HAP-1 (cell line): ENCODE results near the gene TNP1.

Source experiments
- DNase-seq, 2 experiments: peaks; one replicate each; pipeline ENCODE4 v3.0.0-alpha.2; 2016 to 2020; ENCODE audit warnings: low spot score in 2 of 2
- H3K27me3 ChIP-seq: fragments of 250-450 bp; sonication (Bioruptor Pico); 2 replicates; pipeline ENCODE4 v1.5.1; 2020; ENCODE audit warnings: low read depth, mild to moderate bottlenecking, moderate library complexity
- H3K36me3 ChIP-seq: fragments of 250-450 bp; sonication (Bioruptor Pico); replicated peaks from 2 replicates; pipeline ENCODE4 v1.5.1; 2020; ENCODE audit warnings: mild to moderate bottlenecking
- H3K4me1 ChIP-seq: fragments of 250-450 bp; sonication (Bioruptor Pico); 2 replicates; pipeline ENCODE4 v1.5.1; 2020; ENCODE audit warnings: mild to moderate bottlenecking
- H3K4me3 ChIP-seq: fragments of 250-450 bp; sonication (Bioruptor Pico); 2 replicates; pipeline ENCODE4 v1.5.1; 2020; ENCODE audit warnings: mild to moderate bottlenecking, moderate library complexity
- H3K9me3 ChIP-seq: fragments of 250-450 bp; sonication (Bioruptor Pico); 2 replicates; pipeline ENCODE4 v1.5.1; 2020; ENCODE audit warnings: mild to moderate bottlenecking, moderate library complexity
- in situ Hi-C: fragments of 300-500 bp; cut with MboI; formaldehyde crosslinking; loops from 3 replicates; pipeline ENCODE4 v1.14.3; 2020; ENCODE audit warnings: low sequenced_read_pairs, inconsistent platforms, mixed read lengths

TNP1 gene

GRCh38 chr2:216884347-216884746 is 24.5 kb upstream of the TNP1 start:
- in situ Hi-C loops = no loop called here
- DNase-seq = no peak

GRCh38 chr2:216882876-216883275 is 23.0 kb upstream of the TNP1 start:
- no peaks in the 10 kb centered on the region for H3K4me1 ChIP-seq
- H3K27me3 ChIP-seq = no peaks in the 10 kb centered on the region
- DNase-seq = no peak
- no peaks in the 10 kb centered on the region for H3K36me3 ChIP-seq
- in situ Hi-C loops = no loop called here
- H3K9me3 ChIP-seq = no peaks in the 10 kb centered on the region
- no peak overlapping the region for H3K4me3 ChIP-seq

More at GRCh38 chr2:216884347-216884746, 24.5 kb upstream of the TNP1 start:
- H3K4me1 ChIP-seq = no peaks in the 10 kb centered on the region
- no peaks in the 10 kb centered on the region for H3K9me3 ChIP-seq
- no peaks in the 10 kb centered on the region for H3K27me3 ChIP-seq
- no peaks in the 10 kb centered on the region for H3K36me3 ChIP-seq
- H3K4me3 ChIP-seq = no peak overlapping the region

GRCh38 chr2:216881411-216881810 is 21.5 kb upstream of the TNP1 start:
- in situ Hi-C loops = no loop called here

GRCh38 chr2:216880509-216881184 is 20.8 kb upstream of the TNP1 start:
- DNase-seq = no peak
- in situ Hi-C loops = no loop called here
- Histone ChIP-seq H3K9me3 (no peaks in the 10 kb centered on the region), H3K4me1 (no peaks in the 10 kb centered on the region), H3K36me3 (no peaks in the 10 kb centered on the region), H3K27me3 (no peaks in the 10 kb centered on the region), H3K4me3 (no peak overlapping the region)

More at GRCh38 chr2:216881411-216881810, 21.5 kb upstream of the TNP1 start:
- no peak for DNase-seq
- Histone ChIP-seq H3K36me3 (no peaks in the 10 kb centered on the region), H3K4me1 (no peaks in the 10 kb centered on the region), H3K9me3 (no peaks in the 10 kb centered on the region), H3K27me3 (no peaks in the 10 kb centered on the region), H3K4me3 (no peak overlapping the region)

GRCh38 chr2:216879727-216880508 is 20.1 kb upstream of the TNP1 start:
- H3K9me3 ChIP-seq = no peaks in the 10 kb centered on the region

GRCh38 chr2:216878072-216878471 is 18.2 kb upstream of the TNP1 start:
- DNase-seq = no peak
- Histone ChIP-seq H3K27me3 (no peaks in the 10 kb centered on the region), H3K4me3 (no peak overlapping the region), H3K9me3 (no peaks in the 10 kb centered on the region), H3K36me3 (no peaks in the 10 kb centered on the region), H3K4me1 (no peaks in the 10 kb centered on the region)
- in situ Hi-C loops = no loop called here

More at GRCh38 chr2:216879727-216880508, 20.1 kb upstream of the TNP1 start:
- in situ Hi-C loops = no loop called here
- no peak for DNase-seq
- H3K4me3 ChIP-seq = no peak overlapping the region
- H3K4me1 ChIP-seq = no peaks in the 10 kb centered on the region
- H3K27me3 ChIP-seq = no peaks in the 10 kb centered on the region
- H3K36me3 ChIP-seq = no peaks in the 10 kb centered on the region

GRCh38 chr2:216877085-216877484 is 17.2 kb upstream of the TNP1 start:
- DNase-seq = no peak
- no peaks in the 10 kb centered on the region for H3K36me3 ChIP-seq
- H3K9me3 ChIP-seq = no peaks in the 10 kb centered on the region
- in situ Hi-C loops = no loop called here
- no peak overlapping the region for H3K4me3 ChIP-seq
- no peaks in the 10 kb centered on the region for H3K27me3 ChIP-seq
- H3K4me1 ChIP-seq = no peaks in the 10 kb centered on the region

GRCh38 chr2:216875862-216876261 is 16.0 kb upstream of the TNP1 start:
- DNase-seq = no peak
- no peaks in the 10 kb centered on the region for H3K36me3 ChIP-seq
- no peaks in the 10 kb centered on the region for H3K27me3 ChIP-seq
- in situ Hi-C loops = no loop called here
- H3K9me3 ChIP-seq = no peaks in the 10 kb centered on the region
- no peak overlapping the region for H3K4me3 ChIP-seq
- H3K4me1 ChIP-seq = no peaks in the 10 kb centered on the region

GRCh38 chr2:216873573-216873972 is 13.7 kb upstream of the TNP1 start:
- in situ Hi-C loops = no loop called here
- H3K4me3 ChIP-seq = no peak overlapping the region
- no peaks in the 10 kb centered on the region for H3K27me3 ChIP-seq
- no peaks in the 10 kb centered on the region for H3K4me1 ChIP-seq
- DNase-seq = no peak
- H3K36me3 ChIP-seq = no peaks in the 10 kb centered on the region
- no peaks in the 10 kb centered on the region for H3K9me3 ChIP-seq

- Histone ChIP-seq H3K27me3 (no peaks in the 10 kb centered on the region), H3K4me1 (no peaks in the 10 kb centered on the region), H3K9me3 (no peaks in the 10 kb centered on the region), H3K4me3 (no peak overlapping the region), H3K36me3 (no peaks in the 10 kb centered on the region)
- DNase-seq = no peak
- in situ Hi-C loops = no loop called here
Observed at GRCh38 chr2:216872624-216873023, 12.8 kb upstream of the TNP1 start.

GRCh38 chr2:216872040-216872439 is 12.2 kb upstream of the TNP1 start:
- no peaks in the 10 kb centered on the region for H3K27me3 ChIP-seq
- H3K36me3 ChIP-seq = no peaks in the 10 kb centered on the region
- H3K4me3 ChIP-seq = no peak overlapping the region
- no peaks in the 10 kb centered on the region for H3K9me3 ChIP-seq
- no peaks in the 10 kb centered on the region for H3K4me1 ChIP-seq
- in situ Hi-C loops = no loop called here
- DNase-seq = no peak

GRCh38 chr2:216871333-216871934 is 11.6 kb upstream of the TNP1 start:
- no peaks in the 10 kb centered on the region for H3K4me1 ChIP-seq
- H3K36me3 ChIP-seq = no peaks in the 10 kb centered on the region
- H3K27me3 ChIP-seq = no peaks in the 10 kb centered on the region
- no peak overlapping the region for H3K4me3 ChIP-seq
- H3K9me3 ChIP-seq = no peaks in the 10 kb centered on the region
- no peak for DNase-seq
- in situ Hi-C loops = no loop called here

GRCh38 chr2:216870508-216871332 is 10.9 kb upstream of the TNP1 start:
- in situ Hi-C loops = no loop called here
- Histone ChIP-seq H3K36me3 (no peaks in the 10 kb centered on the region), H3K4me1 (no peaks in the 10 kb centered on the region), H3K4me3 (no peak overlapping the region), H3K27me3 (no peaks in the 10 kb centered on the region), H3K9me3 (no peaks in the 10 kb centered on the region)
- DNase-seq = no peak
